ENCODE results near the gene ADGRD2.

The ADGRD2 gene

GRCh38 chr9:124493794-124494479 is 43.7 kb downstream of the ADGRD2 start:
- TF ChIP-seq CTCF (IDR thresholded peaks at IDR 0.05; ENCODE audit: low read depth, low read length, missing control alignments) = no peak
- DNase-seq (ENCODE audit: low read depth) = peak; percentile 27
- no peak overlapping the region for H3K4me3 ChIP-seq (ENCODE audit: low read depth, low read length)

DNA sequence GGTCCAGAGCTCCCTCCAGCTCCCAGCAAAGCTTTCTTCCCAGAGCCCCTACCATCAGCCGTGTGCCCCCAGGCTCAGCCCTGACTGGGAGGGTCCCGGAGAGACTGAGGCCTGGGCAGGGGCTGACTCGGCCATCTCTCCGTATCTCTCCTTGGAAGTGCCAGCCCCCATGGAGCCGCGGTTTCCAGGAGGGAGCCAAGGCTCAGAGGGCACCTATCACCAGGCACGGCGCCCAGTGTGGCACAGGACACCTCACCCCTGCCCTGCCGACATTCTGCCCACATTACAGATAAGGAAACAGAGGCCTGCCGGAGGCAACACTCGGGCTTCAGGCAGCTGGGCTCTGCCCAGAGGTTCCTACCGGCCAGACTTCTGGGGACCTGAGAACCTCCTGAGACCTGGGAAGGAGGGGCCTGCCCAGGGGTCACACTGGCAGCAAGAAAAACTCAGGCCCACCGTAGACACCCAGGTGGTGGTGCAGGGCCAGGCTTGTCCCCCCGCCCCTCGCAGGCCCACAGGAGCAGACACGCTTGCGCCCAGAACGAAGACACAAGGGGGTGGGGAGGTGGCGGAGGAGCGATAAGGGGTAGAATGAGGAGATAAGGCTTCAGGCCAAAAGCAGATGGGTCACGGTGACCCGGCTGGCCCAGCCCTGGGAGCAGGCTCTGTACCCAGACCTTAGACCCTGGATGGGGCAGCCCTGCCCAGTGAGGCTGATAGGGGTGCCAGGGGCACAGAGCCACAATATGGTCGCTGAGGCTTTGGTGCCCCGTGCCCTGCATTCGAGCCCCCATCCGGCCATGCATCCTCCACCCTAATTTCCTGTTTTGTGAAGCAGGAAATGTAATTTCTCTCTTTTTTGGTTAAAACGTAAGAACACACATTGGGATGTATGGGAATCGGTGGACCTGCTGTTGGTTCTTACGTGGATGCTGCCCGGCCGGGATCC is 45.1 kb downstream of the ADGRD2 start:
- no peak overlapping the region for H3K4me3 ChIP-seq (ENCODE audit: low read depth, low read length)
- DNase-seq (ENCODE audit: low read depth) = no peak
- no peak for TF ChIP-seq CTCF (IDR thresholded peaks at IDR 0.05; ENCODE audit: low read depth, low read length, missing control alignments)

DNA sequence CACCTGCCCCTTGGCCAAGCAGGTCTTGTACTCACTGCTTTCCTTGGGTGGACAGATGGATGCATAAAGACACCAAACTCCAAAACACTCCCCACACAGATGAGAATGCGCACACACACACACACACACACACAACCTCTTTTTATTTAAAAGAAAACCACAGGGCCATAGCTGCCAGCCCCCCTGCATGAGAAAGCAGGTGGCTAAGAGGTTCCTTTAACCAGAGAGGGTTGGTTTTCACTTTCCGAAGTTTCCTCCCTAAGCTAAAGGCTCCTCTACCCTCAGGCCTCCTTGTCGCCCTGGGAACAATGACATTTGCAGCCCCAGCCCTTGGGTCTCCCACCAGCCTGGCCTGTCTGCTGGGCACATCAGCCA is 45.8 kb downstream of the ADGRD2 start:
- no peak overlapping the region for H3K4me3 ChIP-seq (ENCODE audit: low read depth, low read length)
- DNase-seq (ENCODE audit: low read depth) = no peak
- TF ChIP-seq CTCF (IDR thresholded peaks at IDR 0.05; ENCODE audit: low read depth, low read length, missing control alignments) = no peak

- no peak for DNase-seq (ENCODE audit: low read depth)
- no peak overlapping the region for H3K4me3 ChIP-seq (ENCODE audit: low read depth, low read length)
- no peak for TF ChIP-seq CTCF (IDR thresholded peaks at IDR 0.05; ENCODE audit: low read depth, low read length, missing control alignments)
Measured at GRCh38 chr9:124496463-124496862, 46.2 kb downstream of the ADGRD2 start.

DNA sequence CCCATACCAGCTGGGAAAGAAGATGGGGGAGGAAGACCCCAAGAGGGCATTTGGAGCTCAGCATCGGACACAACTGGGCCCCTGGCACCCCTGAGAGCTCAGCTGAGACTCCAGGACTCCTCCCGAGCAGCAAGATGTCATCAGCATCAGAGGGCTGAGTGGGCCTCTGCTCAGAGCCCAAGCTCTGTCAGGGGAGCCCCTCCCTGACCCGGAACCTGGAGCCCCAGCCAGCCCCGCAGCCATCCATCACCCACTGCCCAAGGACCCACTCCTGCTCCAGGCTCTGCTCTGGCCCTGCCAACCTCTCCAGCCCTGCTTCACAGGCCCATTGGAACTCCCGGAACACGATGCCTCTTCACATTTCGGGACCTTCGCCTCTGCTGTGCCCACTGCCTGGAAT is 47.2 kb downstream of the ADGRD2 start:
- TF ChIP-seq CTCF (IDR thresholded peaks at IDR 0.05; ENCODE audit: low read depth, low read length, missing control alignments) = no peak
- no peak overlapping the region for H3K4me3 ChIP-seq (ENCODE audit: low read depth, low read length)
- DNase-seq (ENCODE audit: low read depth) = no peak

- no peak for DNase-seq (ENCODE audit: low read depth)
- no peak for TF ChIP-seq CTCF (IDR thresholded peaks at IDR 0.05; ENCODE audit: low read depth, low read length, missing control alignments)
- no peak overlapping the region for H3K4me3 ChIP-seq (ENCODE audit: low read depth, low read length)
Measured at GRCh38 chr9:124498040-124498439, 47.8 kb downstream of the ADGRD2 start.
